SU-DHL-6 (cell line): ENCODE measurements around the gene SLC1A5.
"Not testable (repeated sequence)": the region's sequence is repeated elsewhere in the genome, so short reads cannot be mapped to it uniquely, and the experiment has no call there.

ENCODE experiments used
- CTCF ChIP-seq: fragments of 200-600 bp; sonication (generic); IDR thresholded peaks from one replicate; pipeline ENCODE4 v1.5.1; 2017; ENCODE audit warnings: antibody characterized with exemption, mild to moderate bottlenecking, low read length, moderate library complexity; ENCODE audit not compliant: insufficient read depth, poor library complexity, severe bottlenecking
- EZH2phosphoT487 ChIP-seq: fragments of 200-600 bp; sonication (generic), shearing (Covaris generic); conservative IDR thresholded peaks from 2 replicates; pipeline ENCODE4 v1.6.1; 2018; ENCODE audit warnings: mild to moderate bottlenecking, antibody characterized with exemption, low read length, moderate library complexity, mixed read lengths

GRCh38 chr19:46804432-46804831 is 16.0 kb upstream of the SLC1A5 start:
- not testable (repeated sequence) for TF ChIP-seq CTCF, EZH2phosphoT487
